ENCODE results near the gene ZNF467.

ZNF467 gene

DNA sequence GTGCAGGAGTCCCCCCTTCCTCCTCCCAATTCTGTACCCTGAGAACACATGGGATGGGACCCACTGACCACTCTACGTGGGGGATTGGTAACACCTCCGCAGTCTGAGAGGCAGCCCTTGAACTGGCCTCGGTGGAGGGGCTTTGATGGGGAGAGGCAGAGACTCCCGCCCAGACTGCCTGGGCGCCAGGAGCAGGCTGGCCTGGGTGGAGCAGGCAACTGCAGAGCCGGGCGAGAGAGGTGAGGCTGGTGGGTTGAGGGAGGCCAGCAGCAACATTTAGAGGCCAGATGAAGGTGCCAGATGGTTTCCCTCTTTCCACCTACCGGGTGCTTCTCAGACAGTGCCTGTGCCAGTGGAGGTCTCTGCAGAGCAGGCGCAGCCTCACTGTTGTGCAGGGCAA is 30.7 kb upstream of the ZNF467 start:
- Histone ChIP-seq H3K27me3 (replicated peaks; ENCODE audit: insufficient read depth, low read length) (peaks cover 63% of the 10 kb centered on the region), H3K4me2 (ENCODE audit: low read depth, low read length) (no peak overlapping the region)

DNA sequence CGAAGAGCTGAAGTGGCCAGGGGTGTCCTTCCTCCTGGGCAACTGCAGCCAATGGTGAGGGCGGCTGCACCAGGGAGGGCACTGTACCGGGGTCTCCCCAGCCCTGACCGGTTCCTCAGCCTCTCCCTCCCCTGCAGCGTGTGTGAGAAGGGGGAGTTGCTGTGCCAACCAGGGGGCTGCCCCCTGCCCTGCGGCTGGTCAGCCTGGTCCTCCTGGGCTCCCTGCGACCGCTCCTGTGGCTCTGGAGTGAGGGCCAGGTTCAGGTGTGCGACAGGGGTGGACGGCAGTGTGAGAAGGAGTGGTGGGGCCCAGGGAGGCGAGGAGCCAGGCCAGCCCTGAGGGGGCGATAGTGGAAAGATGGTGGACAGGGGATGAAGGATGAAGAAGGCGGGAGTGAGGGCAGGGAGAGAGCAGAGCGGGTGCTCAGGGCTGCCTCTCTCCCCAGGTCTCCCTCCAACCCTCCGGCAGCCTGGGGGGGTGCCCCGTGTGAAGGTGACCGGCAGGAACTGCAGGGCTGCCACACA is 30.2 kb upstream of the ZNF467 start:
- Histone ChIP-seq H3K4me1 (ENCODE audit: low read length) (no peaks in the 10 kb centered on the region), H3K9me2 (replicated peaks; ENCODE audit: insufficient read depth, low read length) (no peaks in the 10 kb centered on the region), H3K36me3 (replicated peaks; ENCODE audit: insufficient read depth, low read length) (no peaks in the 10 kb centered on the region), H2AFZ (ENCODE audit: low read length) (no peak overlapping the region), H3K79me2 (ENCODE audit: low read length) (no peaks in the 10 kb centered on the region), H3K27ac (ENCODE audit: low read length) (no peak overlapping the region), H3K4me2 (ENCODE audit: low read depth, low read length) (no peak overlapping the region), H3F3A (ENCODE audit: insufficient read depth, low read length) (no peaks in the 10 kb centered on the region), H3K9ac (ENCODE audit: low read length) (no peak overlapping the region), H3K27me3 (replicated peaks; ENCODE audit: insufficient read depth, low read length) (peaks cover 60% of the 10 kb centered on the region), H4K20me1 (ENCODE audit: insufficient read depth, low read length) (no peaks in the 10 kb centered on the region), H3K9me3 (replicated peaks; ENCODE audit: insufficient read depth, low read length) (no peaks in the 10 kb centered on the region), H3K4me3 (ENCODE audit: low read length) (no peak overlapping the region)
- no peak for DNase-seq
- TF ChIP-seq EZH2 (optimal IDR thresholded peaks at IDR 0.05; ENCODE audit: low read depth, low read length) (no peak), EZH2phosphoT487 (IDR thresholded peaks at IDR 0.05; ENCODE audit: low read length) (no peak)
- TF ChIP-seq, protein P1, sequence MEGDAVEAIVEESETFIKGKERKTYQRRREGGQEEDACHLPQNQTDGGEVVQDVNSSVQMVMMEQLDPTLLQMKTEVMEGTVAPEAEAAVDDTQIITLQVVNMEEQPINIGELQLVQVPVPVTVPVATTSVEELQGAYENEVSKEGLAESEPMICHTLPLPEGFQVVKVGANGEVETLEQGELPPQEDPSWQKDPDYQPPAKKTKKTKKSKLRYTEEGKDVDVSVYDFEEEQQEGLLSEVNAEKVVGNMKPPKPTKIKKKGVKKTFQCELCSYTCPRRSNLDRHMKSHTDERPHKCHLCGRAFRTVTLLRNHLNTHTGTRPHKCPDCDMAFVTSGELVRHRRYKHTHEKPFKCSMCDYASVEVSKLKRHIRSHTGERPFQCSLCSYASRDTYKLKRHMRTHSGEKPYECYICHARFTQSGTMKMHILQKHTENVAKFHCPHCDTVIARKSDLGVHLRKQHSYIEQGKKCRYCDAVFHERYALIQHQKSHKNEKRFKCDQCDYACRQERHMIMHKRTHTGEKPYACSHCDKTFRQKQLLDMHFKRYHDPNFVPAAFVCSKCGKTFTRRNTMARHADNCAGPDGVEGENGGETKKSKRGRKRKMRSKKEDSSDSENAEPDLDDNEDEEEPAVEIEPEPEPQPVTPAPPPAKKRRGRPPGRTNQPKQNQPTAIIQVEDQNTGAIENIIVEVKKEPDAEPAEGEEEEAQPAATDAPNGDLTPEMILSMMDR (IDR thresholded peaks at IDR 0.05; ENCODE audit: low read length), result no peak

More for the DNA sequence above, 30.7 kb upstream of the ZNF467 start:
- H3K79me2 ChIP-seq (ENCODE audit: low read length), result no peaks in the 10 kb centered on the region
- H3K4me3 ChIP-seq (ENCODE audit: low read length), result no peak overlapping the region
- H3K36me3 ChIP-seq (replicated peaks; ENCODE audit: insufficient read depth, low read length), result no peaks in the 10 kb centered on the region
- no peak overlapping the region for H2AFZ ChIP-seq (ENCODE audit: low read length)
- no peaks in the 10 kb centered on the region for H3K4me1 ChIP-seq (ENCODE audit: low read length)
- H3K9ac ChIP-seq (ENCODE audit: low read length), result no peak overlapping the region
- H3F3A ChIP-seq (ENCODE audit: insufficient read depth, low read length), result no peaks in the 10 kb centered on the region
- DNase-seq, result no peak
- no peaks in the 10 kb centered on the region for H3K9me2 ChIP-seq (replicated peaks; ENCODE audit: insufficient read depth, low read length)
- no peak overlapping the region for H3K27ac ChIP-seq (ENCODE audit: low read length)
- no peaks in the 10 kb centered on the region for H3K9me3 ChIP-seq (replicated peaks; ENCODE audit: insufficient read depth, low read length)
- TF ChIP-seq EZH2 (optimal IDR thresholded peaks at IDR 0.05; ENCODE audit: low read depth, low read length), result no peak
- TF ChIP-seq EZH2phosphoT487 (IDR thresholded peaks at IDR 0.05; ENCODE audit: low read length), result no peak
- TF ChIP-seq, protein P1 (IDR thresholded peaks at IDR 0.05; ENCODE audit: low read length), result no peak
- H4K20me1 ChIP-seq (ENCODE audit: insufficient read depth, low read length), result no peaks in the 10 kb centered on the region

DNA sequence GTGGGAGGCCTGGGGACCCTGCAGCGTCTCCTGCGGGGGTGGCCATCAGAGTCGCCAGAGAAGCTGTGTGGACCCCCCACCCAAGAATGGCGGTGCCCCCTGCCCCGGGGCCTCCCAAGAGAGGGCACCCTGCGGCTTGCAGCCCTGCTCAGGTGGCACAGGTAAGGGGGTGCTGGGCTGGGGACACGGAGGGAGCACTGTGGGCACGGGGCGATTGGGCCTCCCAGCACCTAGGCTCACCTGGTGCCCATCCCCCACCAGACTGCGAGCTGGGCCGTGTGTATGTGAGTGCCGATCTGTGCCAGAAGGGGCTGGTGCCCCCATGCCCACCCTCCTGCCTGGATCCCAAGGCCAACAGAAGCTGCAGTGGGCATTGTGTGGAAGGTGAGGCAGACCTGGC is 29.6 kb upstream of the ZNF467 start:
- H3K4me1 ChIP-seq (ENCODE audit: low read length), result no peaks in the 10 kb centered on the region
- H3K9ac ChIP-seq (ENCODE audit: low read length), result no peak overlapping the region
- no peaks in the 10 kb centered on the region for H3F3A ChIP-seq (ENCODE audit: insufficient read depth, low read length)
- H3K36me3 ChIP-seq (replicated peaks; ENCODE audit: insufficient read depth, low read length), result no peaks in the 10 kb centered on the region
- no peaks in the 10 kb centered on the region for H3K79me2 ChIP-seq (ENCODE audit: low read length)
- H3K4me2 ChIP-seq (ENCODE audit: low read depth, low read length), result no peak overlapping the region
- no peak overlapping the region for H3K4me3 ChIP-seq (ENCODE audit: low read length)
- DNase-seq, result no peak
- H3K9me2 ChIP-seq (replicated peaks; ENCODE audit: insufficient read depth, low read length), result no peaks in the 10 kb centered on the region
- H3K27me3 ChIP-seq (replicated peaks; ENCODE audit: insufficient read depth, low read length), result peaks cover 56% of the 10 kb centered on the region
- TF ChIP-seq, protein P1 (IDR thresholded peaks at IDR 0.05; ENCODE audit: low read length), result no peak
- no peak for TF ChIP-seq EZH2 (optimal IDR thresholded peaks at IDR 0.05; ENCODE audit: low read depth, low read length)
- no peak for TF ChIP-seq EZH2phosphoT487 (IDR thresholded peaks at IDR 0.05; ENCODE audit: low read length)
- H3K9me3 ChIP-seq (replicated peaks; ENCODE audit: insufficient read depth, low read length), result no peaks in the 10 kb centered on the region
- H2AFZ ChIP-seq (ENCODE audit: low read length), result no peak overlapping the region
- no peak overlapping the region for H3K27ac ChIP-seq (ENCODE audit: low read length)
- H4K20me1 ChIP-seq (ENCODE audit: insufficient read depth, low read length), result no peaks in the 10 kb centered on the region
